Bronchial epithelial cell (primary cell): Measurements from ENCODE around the gene XYLB. TPM values are rescaled to one million over a fixed set of nuclear protein-coding genes. Genes with fewer than 3 reads are reported as not detected.

Experiments used
- DNase-seq: peaks from one replicate; pipeline ENCODE4 v3.0.0-alpha.2; 2010; ENCODE audit warnings: low read depth
- FAIRE-seq: peaks from 2 replicates; lab custom pipeline; 2011; peaks lifted over from hg19 to GRCh38; lab: Jason Lieb, UNC
- H3K27me3 ChIP-seq: 2 replicates; pipeline ENCODE4 v1.5.1; 2011; ENCODE audit warnings: low read length; ENCODE audit not compliant: control insufficient read depth, insufficient read depth
- H3K36me3 ChIP-seq: 2 replicates; pipeline ENCODE4 v1.5.1; 2011; ENCODE audit warnings: low read length; ENCODE audit not compliant: control insufficient read depth, insufficient read depth
- H3K4me3 ChIP-seq: 2 replicates; pipeline ENCODE4 v1.5.1; 2011; ENCODE audit warnings: mild to moderate bottlenecking, low read depth, low read length, control low read depth
- total RNA-seq: library from RNA; depleted of rRNA; stranded (reverse); fragments of >200 nt; gene quantifications from 2 replicates; pipeline ENCODE4 v1.2.1, GENCODE V29; 2014
- TF ChIP-seq, protein P1 (sequence below): IDR thresholded peaks from 2 replicates; pipeline ENCODE4 v1.5.1; 2011; ENCODE audit warnings: mild to moderate bottlenecking, moderate library complexity, low read length, control low read depth, inconsistent platforms; ENCODE audit not compliant: insufficient read depth, severe bottlenecking

Gene XYLB
- total RNA-seq, 1 donor from 2014 or later: 2.1 TPM

- no peaks in the 10 kb centered on the region for H3K27me3 ChIP-seq
- TF ChIP-seq, protein P1, sequence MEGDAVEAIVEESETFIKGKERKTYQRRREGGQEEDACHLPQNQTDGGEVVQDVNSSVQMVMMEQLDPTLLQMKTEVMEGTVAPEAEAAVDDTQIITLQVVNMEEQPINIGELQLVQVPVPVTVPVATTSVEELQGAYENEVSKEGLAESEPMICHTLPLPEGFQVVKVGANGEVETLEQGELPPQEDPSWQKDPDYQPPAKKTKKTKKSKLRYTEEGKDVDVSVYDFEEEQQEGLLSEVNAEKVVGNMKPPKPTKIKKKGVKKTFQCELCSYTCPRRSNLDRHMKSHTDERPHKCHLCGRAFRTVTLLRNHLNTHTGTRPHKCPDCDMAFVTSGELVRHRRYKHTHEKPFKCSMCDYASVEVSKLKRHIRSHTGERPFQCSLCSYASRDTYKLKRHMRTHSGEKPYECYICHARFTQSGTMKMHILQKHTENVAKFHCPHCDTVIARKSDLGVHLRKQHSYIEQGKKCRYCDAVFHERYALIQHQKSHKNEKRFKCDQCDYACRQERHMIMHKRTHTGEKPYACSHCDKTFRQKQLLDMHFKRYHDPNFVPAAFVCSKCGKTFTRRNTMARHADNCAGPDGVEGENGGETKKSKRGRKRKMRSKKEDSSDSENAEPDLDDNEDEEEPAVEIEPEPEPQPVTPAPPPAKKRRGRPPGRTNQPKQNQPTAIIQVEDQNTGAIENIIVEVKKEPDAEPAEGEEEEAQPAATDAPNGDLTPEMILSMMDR: no peak
- FAIRE-seq (no peak), DNase-seq (no peak)
- no peaks in the 10 kb centered on the region for H3K36me3 ChIP-seq
- peak overlapping the region; percentile 76 for H3K4me3 ChIP-seq
These were observed 552 bp upstream of the XYLB start for GRCh38 chr3:38345879-38346586.

DNA sequence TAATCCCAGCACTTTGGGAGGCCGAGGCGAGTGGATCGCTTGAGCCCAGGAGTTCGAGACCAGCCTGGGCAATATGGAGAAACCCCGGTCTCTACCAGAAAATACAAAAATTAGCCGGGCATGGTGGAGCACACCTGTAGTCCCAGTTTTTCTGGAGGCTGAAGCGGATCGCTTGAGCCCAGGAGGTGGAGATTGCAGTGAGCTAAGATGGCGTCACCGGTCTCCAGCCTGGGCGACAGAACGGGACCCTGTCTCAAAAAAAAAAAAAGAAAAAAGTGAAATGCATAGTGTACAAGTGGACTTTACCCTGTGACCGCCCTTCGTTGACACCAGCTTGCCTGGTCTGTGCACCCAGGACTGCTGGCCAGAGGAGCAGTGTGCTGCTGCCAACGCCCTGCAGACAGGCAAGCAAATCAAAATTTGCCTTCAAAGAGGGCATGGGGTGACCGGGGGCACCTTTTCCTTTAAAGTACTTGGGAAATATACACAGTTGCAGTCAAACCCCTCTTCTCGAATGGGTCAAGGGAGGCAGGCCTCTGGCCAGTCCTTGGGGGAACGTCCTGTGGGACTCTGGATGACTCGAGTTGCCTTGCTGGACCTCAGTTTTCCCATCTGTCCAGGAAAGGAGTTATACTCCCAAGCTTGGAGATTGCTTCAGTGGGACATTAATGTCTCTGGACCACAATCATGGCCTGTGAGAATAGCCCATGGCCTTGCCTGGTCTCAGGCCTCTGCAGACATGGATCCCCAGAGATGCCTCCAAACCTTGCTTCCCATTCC is 1.0 kb downstream of the XYLB start:
- DNase-seq: no peak
- Histone ChIP-seq H3K36me3 (no peaks in the 10 kb centered on the region), H3K27me3 (no peaks in the 10 kb centered on the region), H3K4me3 (peak overlapping the region; percentile 76)
- TF ChIP-seq, protein P1: no peak
- no peak for FAIRE-seq

DNA sequence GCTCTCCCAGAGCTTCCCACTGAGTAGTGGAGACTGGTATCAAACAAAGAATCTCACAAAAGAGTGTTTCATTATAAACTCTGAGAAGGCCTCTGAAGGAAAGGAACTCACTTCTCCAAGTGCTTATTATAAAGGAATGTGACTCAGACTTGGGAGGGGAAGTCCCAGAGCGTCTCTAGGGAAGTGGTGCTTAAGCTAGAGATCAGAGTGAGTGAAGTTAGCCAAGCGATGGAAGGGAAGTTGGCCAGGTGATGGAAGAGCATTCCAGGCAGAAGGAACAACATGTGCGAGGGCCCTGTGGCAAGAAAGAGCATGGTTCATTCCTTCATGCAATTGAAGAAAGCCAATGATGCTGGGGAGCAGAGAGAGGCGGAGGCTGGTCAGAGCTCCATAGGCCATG is 2.3 kb downstream of the XYLB start:
- DNase-seq: peak; percentile 52
- TF ChIP-seq, protein P1: no peak
- no peaks in the 10 kb centered on the region for H3K27me3 ChIP-seq
- H3K4me3 ChIP-seq: no peak overlapping the region
- no peak for FAIRE-seq
- no peaks in the 10 kb centered on the region for H3K36me3 ChIP-seq

DNA sequence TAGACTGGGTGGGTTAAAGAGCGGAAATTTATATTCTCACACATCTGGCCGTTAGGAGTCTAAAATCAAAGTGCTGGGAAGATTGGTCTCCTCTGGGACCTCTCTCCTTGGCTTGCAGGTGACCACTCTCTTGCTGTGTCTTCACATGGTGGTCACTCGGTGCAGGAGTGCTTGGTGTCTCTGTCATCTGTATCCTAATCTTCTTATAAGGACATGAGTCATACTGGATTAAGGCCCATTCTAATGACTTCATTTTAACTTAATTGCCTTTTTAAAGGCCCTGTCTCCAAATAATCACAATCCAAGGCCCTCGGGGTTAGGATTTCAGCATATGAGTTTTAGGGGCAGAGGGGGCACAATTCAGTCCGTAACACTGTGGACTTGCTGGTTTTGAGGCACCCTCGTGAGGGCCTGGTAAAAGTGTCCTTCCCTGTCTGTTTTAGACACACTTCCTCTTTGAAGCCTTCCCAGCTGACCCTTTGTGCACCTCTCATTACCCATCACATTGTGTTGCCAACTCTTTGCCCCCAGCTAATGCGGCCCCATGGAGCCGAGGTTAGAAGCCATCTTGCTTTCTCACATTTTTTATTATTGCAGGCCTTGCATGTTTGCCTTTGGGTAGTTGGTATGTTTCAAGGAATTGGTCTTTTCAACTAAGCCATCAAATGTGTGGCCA is 3.2 kb downstream of the XYLB start:
- TF ChIP-seq, protein P1: no peak
- Histone ChIP-seq H3K4me3 (no peak overlapping the region), H3K36me3 (no peaks in the 10 kb centered on the region), H3K27me3 (no peaks in the 10 kb centered on the region)
- FAIRE-seq (no peak), DNase-seq (peak; percentile 12)

- DNase-seq: no peak
- H3K36me3 ChIP-seq: no peaks in the 10 kb centered on the region
- no peak for FAIRE-seq
These were observed 6.6 kb downstream of the XYLB start for GRCh38 chr3:38353151-38353550.

More at GRCh38 chr3:38353151-38353550, 6.6 kb downstream of the XYLB start:
- Histone ChIP-seq H3K4me3 (no peak overlapping the region), H3K27me3 (no peaks in the 10 kb centered on the region)
- TF ChIP-seq, protein P1: no peak
